RWPE2 (cell line): Measurements from ENCODE around the gene ARPP19.
"Not testable (repeated sequence)": the region's sequence is repeated elsewhere in the genome, so short reads cannot be mapped to it uniquely, and the experiment has no call there.

Source experiments
- ATAC-seq: fragments of 200-7000 bp; cut with Tn5 transposase; 3 replicates; pipeline ENCODE4 v1.9.1; 2021; ENCODE audit warnings: low read depth
- DNase-seq: peaks from one replicate; pipeline ENCODE4 v3.0.0-alpha.2; 2020; ENCODE audit warnings: low spot score
- H3K27ac ChIP-seq: fragments of 450-650 bp; 2 replicates; pipeline ENCODE4 v1.5.1; 2017; ENCODE audit warnings: mild to moderate bottlenecking; ENCODE audit not compliant: poor library complexity, severe bottlenecking
- H3K27me3 ChIP-seq: fragments of 250-450 bp; sonication (Bioruptor Pico); 2 replicates; pipeline ENCODE4 v1.5.1; 2021; ENCODE audit warnings: mild to moderate bottlenecking, moderate library complexity; ENCODE audit not compliant: insufficient read depth, poor library complexity, severe bottlenecking
- H3K36me3 ChIP-seq: fragments of 250-450 bp; sonication (Bioruptor Pico); 2 replicates; pipeline ENCODE4 v1.5.1; 2020; ENCODE audit warnings: low read depth, mild to moderate bottlenecking, moderate library complexity
- H3K4me1 ChIP-seq: fragments of 250-450 bp; sonication (Bioruptor Pico); 2 replicates; pipeline ENCODE4 v1.5.1; 2021; ENCODE audit warnings: mild to moderate bottlenecking, moderate library complexity; ENCODE audit not compliant: insufficient read depth, poor library complexity, severe bottlenecking
- H3K4me3 ChIP-seq: fragments of 250-450 bp; sonication (Bioruptor Pico); 2 replicates; pipeline ENCODE4 v1.5.1; 2021; ENCODE audit warnings: mild to moderate bottlenecking, moderate library complexity; ENCODE audit not compliant: severe bottlenecking
- H3K9me3 ChIP-seq: fragments of 250-450 bp; sonication (Bioruptor Pico); 2 replicates; pipeline ENCODE4 v1.5.1; 2021; ENCODE audit warnings: mild to moderate bottlenecking, moderate library complexity; ENCODE audit not compliant: severe bottlenecking
- TF ChIP-seq, protein P1 (sequence below): fragments of 450-650 bp; IDR thresholded peaks from one replicate; pipeline ENCODE4 v1.5.1; 2017; ENCODE audit warnings: mild to moderate bottlenecking, moderate library complexity; ENCODE audit not compliant: poor library complexity, severe bottlenecking

ARPP19 gene

DNA sequence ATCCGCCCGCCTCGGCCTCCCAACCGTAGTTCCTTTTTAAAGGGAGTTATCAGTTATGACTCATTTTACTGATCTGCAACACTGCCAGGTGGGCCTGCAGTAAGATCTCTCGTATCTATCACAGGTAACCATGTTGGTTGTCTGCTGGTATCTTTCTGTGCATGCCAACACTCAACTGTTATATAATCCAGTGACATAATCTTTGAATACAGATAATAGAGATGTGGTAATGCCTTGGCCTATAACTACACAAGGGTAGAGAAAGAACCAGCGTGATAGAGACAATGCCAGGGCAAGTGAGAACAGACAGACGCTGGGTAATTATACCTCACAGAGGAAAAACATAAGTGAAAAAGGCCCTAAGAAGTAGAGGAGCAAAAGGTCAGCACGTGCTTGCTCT is 11.0 kb upstream of the ARPP19 start:
- Histone ChIP-seq H3K27ac (no peak overlapping the region), H3K27me3 (no peaks in the 10 kb centered on the region), H3K4me3 (no peak overlapping the region), H3K9me3 (no peaks in the 10 kb centered on the region), H3K4me1 (no peaks in the 10 kb centered on the region), H3K36me3 (peaks cover 8% of the 10 kb centered on the region; the same call in 1 of the 2 replicates)
- DNase-seq (no peak), ATAC-seq (no peak)
- TF ChIP-seq, protein P1, sequence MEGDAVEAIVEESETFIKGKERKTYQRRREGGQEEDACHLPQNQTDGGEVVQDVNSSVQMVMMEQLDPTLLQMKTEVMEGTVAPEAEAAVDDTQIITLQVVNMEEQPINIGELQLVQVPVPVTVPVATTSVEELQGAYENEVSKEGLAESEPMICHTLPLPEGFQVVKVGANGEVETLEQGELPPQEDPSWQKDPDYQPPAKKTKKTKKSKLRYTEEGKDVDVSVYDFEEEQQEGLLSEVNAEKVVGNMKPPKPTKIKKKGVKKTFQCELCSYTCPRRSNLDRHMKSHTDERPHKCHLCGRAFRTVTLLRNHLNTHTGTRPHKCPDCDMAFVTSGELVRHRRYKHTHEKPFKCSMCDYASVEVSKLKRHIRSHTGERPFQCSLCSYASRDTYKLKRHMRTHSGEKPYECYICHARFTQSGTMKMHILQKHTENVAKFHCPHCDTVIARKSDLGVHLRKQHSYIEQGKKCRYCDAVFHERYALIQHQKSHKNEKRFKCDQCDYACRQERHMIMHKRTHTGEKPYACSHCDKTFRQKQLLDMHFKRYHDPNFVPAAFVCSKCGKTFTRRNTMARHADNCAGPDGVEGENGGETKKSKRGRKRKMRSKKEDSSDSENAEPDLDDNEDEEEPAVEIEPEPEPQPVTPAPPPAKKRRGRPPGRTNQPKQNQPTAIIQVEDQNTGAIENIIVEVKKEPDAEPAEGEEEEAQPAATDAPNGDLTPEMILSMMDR, result no peak

DNA sequence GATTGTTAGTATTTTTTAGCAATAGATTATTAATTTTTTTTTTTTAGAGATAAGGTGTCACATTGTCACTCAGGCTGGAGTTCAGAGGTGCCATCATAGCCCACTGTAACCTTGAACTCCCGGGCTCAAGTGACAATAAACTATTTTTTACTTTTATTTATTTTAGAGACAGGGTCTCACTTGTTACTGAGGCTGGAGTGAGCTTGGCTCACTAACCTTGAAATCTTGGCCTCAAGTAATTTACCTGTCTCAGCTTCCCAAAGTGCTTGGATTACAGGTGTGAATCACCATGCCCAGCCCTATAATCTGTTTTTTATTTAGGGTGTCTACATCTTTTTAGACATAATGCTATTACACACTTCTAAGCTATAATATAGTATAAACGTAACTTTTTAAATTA is 7.9 kb upstream of the ARPP19 start:
- Histone ChIP-seq H3K27ac (no peak overlapping the region), H3K4me1 (no peaks in the 10 kb centered on the region), H3K36me3 (0 out of 2 replicates have a peak, but pooled peaks cover 2% of the 10 kb centered on the region), H3K27me3 (no peaks in the 10 kb centered on the region), H3K4me3 (no peak overlapping the region), H3K9me3 (no peaks in the 10 kb centered on the region)
- DNase-seq, result no peak
- ATAC-seq, result no peak
- TF ChIP-seq, protein P1, result no peak

DNA sequence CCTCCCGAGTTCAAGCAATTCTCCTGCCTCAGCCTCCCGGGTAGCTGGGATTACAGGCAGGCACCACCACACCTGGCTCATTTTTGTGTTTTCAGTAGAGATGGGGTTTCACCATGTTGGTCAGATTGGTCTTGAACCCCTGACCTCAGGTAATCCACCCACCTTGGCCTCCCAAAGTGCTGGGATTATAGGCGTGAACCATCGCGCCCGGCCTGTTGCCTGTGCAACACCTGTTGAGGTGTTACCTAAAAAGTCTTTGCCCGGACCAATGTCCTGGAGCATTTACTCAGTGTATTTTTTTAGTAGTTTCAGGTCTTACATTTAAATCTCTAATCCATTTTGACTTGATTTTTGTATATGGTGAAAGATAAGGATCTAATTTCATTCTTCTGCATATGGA is 6.7 kb upstream of the ARPP19 start:
- H3K36me3 ChIP-seq, DNase-seq, H3K4me1 ChIP-seq, H3K9me3 ChIP-seq, H3K4me3 ChIP-seq, H3K27me3 ChIP-seq, ATAC-seq, H3K27ac ChIP-seq: not testable (repeated sequence)

DNA sequence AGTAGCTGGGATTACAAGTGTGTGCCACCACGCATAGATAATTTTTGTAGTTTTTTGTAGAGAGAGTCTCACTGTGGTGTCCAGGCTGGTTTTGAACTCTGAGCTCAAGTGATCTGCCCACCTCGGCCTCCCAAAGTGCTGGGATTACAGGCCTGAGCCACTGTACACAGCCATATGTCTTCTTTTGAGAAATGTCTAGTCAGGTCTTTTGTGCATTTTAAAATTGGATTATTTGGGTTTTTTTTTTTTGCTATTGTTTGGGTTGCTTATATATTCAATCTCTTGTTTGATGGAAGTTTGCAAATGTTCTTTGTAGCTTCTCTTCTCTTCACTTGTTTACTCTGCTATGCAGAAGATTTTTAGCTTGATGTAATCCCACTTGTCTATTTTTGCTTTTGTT is 6.2 kb upstream of the ARPP19 start:
- no peaks in the 10 kb centered on the region for H3K36me3 ChIP-seq
- no peaks in the 10 kb centered on the region for H3K9me3 ChIP-seq
- DNase-seq (no peak), ATAC-seq (no peak)
- no peak overlapping the region for H3K4me3 ChIP-seq
- no peaks in the 10 kb centered on the region for H3K4me1 ChIP-seq
- TF ChIP-seq, protein P1, result no peak
- no peak overlapping the region for H3K27ac ChIP-seq
- no peaks in the 10 kb centered on the region for H3K27me3 ChIP-seq

DNA sequence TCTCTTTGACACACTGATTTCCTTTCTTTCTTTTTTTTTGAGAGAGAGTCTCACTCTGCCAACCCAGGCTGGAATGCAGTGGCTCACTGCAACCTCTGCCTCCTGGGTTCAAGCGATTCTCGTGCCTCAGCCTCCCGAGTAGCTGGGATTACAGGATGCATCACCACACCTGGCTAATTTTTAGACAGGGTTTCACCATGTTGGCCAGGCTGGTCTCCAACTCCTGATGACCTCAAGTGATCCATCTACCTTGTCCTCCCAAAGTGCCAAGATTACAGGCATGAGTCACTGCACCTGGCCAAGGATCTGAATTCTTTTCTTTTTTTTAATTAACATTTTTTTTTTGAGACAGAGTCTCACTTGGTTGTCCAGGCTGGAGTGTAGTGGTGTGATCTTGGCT is 5.8 kb upstream of the ARPP19 start:
- not testable (repeated sequence) for H3K27ac ChIP-seq, H3K4me1 ChIP-seq, DNase-seq, H3K27me3 ChIP-seq, H3K4me3 ChIP-seq, H3K9me3 ChIP-seq, H3K36me3 ChIP-seq
- 0 out of 3 replicates have a peak, but pooled peaks have one; percentile 29 for ATAC-seq

DNA sequence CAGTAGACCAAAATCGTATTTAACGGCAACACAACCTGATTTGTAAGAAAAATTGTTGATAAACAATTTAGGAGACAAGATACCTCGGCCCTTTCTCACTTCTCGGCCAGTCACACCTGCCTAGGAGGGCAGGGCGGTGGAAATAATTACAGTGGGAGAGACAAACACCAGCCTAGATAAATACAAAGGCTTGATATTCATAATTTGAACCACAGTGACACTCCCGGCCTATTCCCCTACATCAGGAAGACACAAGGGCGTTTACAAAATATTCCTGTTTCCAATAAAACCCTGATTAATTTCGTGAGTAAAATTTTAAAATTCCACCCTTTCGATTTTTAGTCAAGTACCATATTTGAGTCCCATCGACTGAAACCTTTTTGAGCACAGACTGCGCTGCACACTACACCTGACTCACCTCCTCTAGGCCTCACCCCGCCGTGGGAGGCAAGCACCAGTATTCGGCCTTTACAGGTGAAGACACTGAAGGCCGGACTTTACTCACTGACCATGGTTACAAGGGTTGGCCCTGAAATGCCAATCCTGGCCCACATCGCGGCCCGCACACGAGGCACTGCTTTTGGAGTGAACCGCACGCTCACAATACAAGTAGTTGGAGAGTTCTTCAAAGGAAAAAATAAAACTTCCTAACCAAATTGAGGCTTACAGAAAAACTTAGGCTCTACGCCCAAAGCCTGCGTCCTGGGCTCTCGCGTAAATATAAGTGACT is 794 bp downstream of the ARPP19 start:
- no peaks in the 10 kb centered on the region for H3K27me3 ChIP-seq
- H3K9me3 ChIP-seq, result no peaks in the 10 kb centered on the region
- ATAC-seq (peak; percentile 63), DNase-seq (peak; percentile 78)
- H3K4me1 ChIP-seq, result peaks cover 28% of the 10 kb centered on the region
- peak overlapping the region; percentile 75 for H3K27ac ChIP-seq
- H3K4me3 ChIP-seq, result peak overlapping the region; percentile 80
- TF ChIP-seq, protein P1, result no peak
- H3K36me3 ChIP-seq, result peaks cover 42% of the 10 kb centered on the region
